Thyroid gland (tissue), 4 donors: ENCODE results near the gene SERHL2. TPM values are rescaled to one million over a fixed set of nuclear protein-coding genes. Genes with fewer than 3 reads are reported as not detected.
"Not testable (repeated sequence)": the region's sequence is repeated elsewhere in the genome, so short reads cannot be mapped to it uniquely, and the experiment has no call there.

Experiments used
- DNase-seq, 2 donors: peaks; one replicate each; pipeline ENCODE4 v3.0.0-alpha.2; 2019
- H3K27ac ChIP-seq, 3 donors: fragments of 200-600 bp; sonication (generic); 1 replicate in 2 of 3; 2 replicates in 1 of 3; pipeline ENCODE4 v1.5.1; 2016 to 2019; ENCODE audit warnings: mild to moderate bottlenecking in 1 of 3, moderate library complexity in 1 of 3
- H3K27me3 ChIP-seq: fragments of 200-600 bp; sonication (generic); one replicate; pipeline ENCODE4 v1.5.1; 2019
- H3K36me3 ChIP-seq, 2 donors: fragments of 200-600 bp; sonication (generic); one replicate each; pipeline ENCODE4 v1.5.1; 2016 to 2019
- H3K4me1 ChIP-seq, 2 donors: fragments of 200-600 bp; sonication (generic); one replicate each; pipeline ENCODE4 v1.5.1; 2017 to 2019
- H3K4me3 ChIP-seq, 3 donors: fragments of 200-600 bp; sonication (generic); replicated peaks in 1 of 3; 1 replicate in 2 of 3; 2 replicates in 1 of 3; pipeline ENCODE4 v1.5.1; 2016; ENCODE audit warnings: mild to moderate bottlenecking in 1 of 3
- H3K9me3 ChIP-seq: fragments of 200-600 bp; sonication (generic); one replicate; pipeline ENCODE4 v1.5.1; 2017
- CTCF ChIP-seq, 6 experiments: fragments of 200-600 bp in 3 of 6; fragments of 450-650 bp in 3 of 6; sonication (generic) in 3 of 6; IDR thresholded peaks; one replicate each; pipeline ENCODE4 v1.5.1; 2016 to 2019; ENCODE audit warnings: antibody characterized with exemption in 6 of 6, mild to moderate bottlenecking in 2 of 6, inconsistent platforms in 1 of 6, moderate library complexity in 1 of 6
- POLR2A ChIP-seq, 2 donors: fragments of 450-650 bp; IDR thresholded peaks; one replicate each; pipeline ENCODE4 v1.6.1; 2017; ENCODE audit warnings: antibody characterized with exemption in 2 of 2, mild to moderate bottlenecking in 2 of 2, moderate library complexity in 1 of 2
- WGBS, 2 donors: methylation state at CpG; one replicate each; pipeline ENCODE4 v1.1.5; 2017; 5-methylcytosine and 5-hydroxymethylcytosine counted together
- intact Hi-C: fragments of 100-400 bp; cut with DNase I; formaldehyde crosslinking; loops from one replicate; pipeline ENCODE4 v1.15.1; 2023
- total RNA-seq, 4 donors: library from RNA; depleted of rRNA; stranded (reverse); fragments of >200 nt; gene quantifications; one replicate each; pipeline ENCODE4 v1.2.3, GENCODE V29; 2016

Gene SERHL2
- 1 to 10 TPM in 2 of 4 donors, under 1 TPM in 1, not detected in 1; 0.83 to 5.1 (median 3.1) TPM for total RNA-seq

GRCh38 chr22:42553475-42554361, at the start of gene SERHL2:
TSS of gene SERHL2 (plus strand) at chr22:42553956. CDS start at chr22:42554021, 65 bp downstream.
- peak; percentile 74 to 76 for DNase-seq
- 8% methylated on average over 18 to 42 of the region's 75 CpGs for WGBS, 2 donors
- peak in 1 of 6 experiments; percentile 11 for TF ChIP-seq CTCF (IDR thresholded peaks at IDR 0.05)
- peak in 1 of 2 donors; percentile 35 for TF ChIP-seq POLR2A (IDR thresholded peaks at IDR 0.05)
- Histone ChIP-seq H3K27me3 (no peaks in the 10 kb centered on the region), H3K4me1 (peaks cover 10 to 19% of the 10 kb centered on the region in 2 donors), H3K4me3 (peak within 1 kb of the TSS in 1 of 3 donors; percentile 41), H3K36me3 (no peaks in the 10 kb centered on the region), H3K27ac (peak within 1 kb of the TSS in 1 of 3 donors; percentile 51), H3K9me3 (no peaks in the 10 kb centered on the region)
- intact Hi-C loops = no loop called here

- intact Hi-C loops, H3K27me3 ChIP-seq, H3K27ac ChIP-seq, H3K36me3 ChIP-seq, DNase-seq, H3K4me3 ChIP-seq, H3K4me1 ChIP-seq, H3K9me3 ChIP-seq: not testable (repeated sequence)
- WGBS, 2 donors = 49 to 52% methylated on average over 9 to 11 of the region's 11 CpGs
Measured at GRCh38 chr22:42508327-42508974, 45.3 kb upstream of the SERHL2 start.

- H3K4me3 ChIP-seq, H3K9me3 ChIP-seq, H3K36me3 ChIP-seq, H3K27ac ChIP-seq, DNase-seq, intact Hi-C loops, H3K27me3 ChIP-seq, H3K4me1 ChIP-seq: not testable (repeated sequence)
- 56 to 67% methylated on average over 1 to 6 of the region's 10 CpGs for WGBS, 2 donors
Measured at GRCh38 chr22:42508975-42509364, 44.8 kb upstream of the SERHL2 start.

- DNase-seq = no peak
- Histone ChIP-seq H3K27me3 (no peaks in the 10 kb centered on the region), H3K4me3 (no peak overlapping the region), H3K36me3 (peaks cover 0 to 2% of the 10 kb centered on the region in 2 donors), H3K9me3 (no peaks in the 10 kb centered on the region), H3K4me1 (no peaks in the 10 kb centered on the region), H3K27ac (no peak overlapping the region)
- no peak for TF ChIP-seq CTCF (IDR thresholded peaks at IDR 0.05)
- no peak for TF ChIP-seq POLR2A (IDR thresholded peaks at IDR 0.05)
- intact Hi-C loops = no loop called here
- WGBS, 2 donors = 83 to 92% methylated on average over 15 of the region's 15 CpGs
Measured at GRCh38 chr22:42509548-42509947, 44.2 kb upstream of the SERHL2 start.

GRCh38 chr22:42511401-42511891, 42.3 kb upstream of the SERHL2 start:
- TF ChIP-seq CTCF (IDR thresholded peaks at IDR 0.05) (no peak), POLR2A (IDR thresholded peaks at IDR 0.05) (no peak)
- no peak for DNase-seq
- H3K9me3 ChIP-seq = no peaks in the 10 kb centered on the region
- H3K4me1 ChIP-seq = no peaks in the 10 kb centered on the region
- intact Hi-C loops = no loop called here
- peaks cover 0 to 2% of the 10 kb centered on the region in 2 donors for H3K36me3 ChIP-seq
- WGBS, 2 donors = 76 to 85% methylated on average over 8 to 10 of the region's 10 CpGs
- no peak overlapping the region for H3K27ac ChIP-seq
- H3K27me3 ChIP-seq = no peaks in the 10 kb centered on the region
- H3K4me3 ChIP-seq = no peak overlapping the region
